ENCODE results near the gene RAB27B. TPM values are rescaled to one million over a fixed set of nuclear protein-coding genes. Genes with fewer than 3 reads are reported as not detected.

Gene RAB27B
- polyA plus RNA-seq (2013, experiment 1 of 2) = 0.67 TPM
- 0.96 TPM for polyA plus RNA-seq (2013, experiment 2 of 2)

GRCh38 chr18:54828281-54828881 lies at the start of gene RAB27B:
RAB27B (plus strand) TSS chr18:54828477; CDS start chr18:54877586, 49,109 bp downstream.
- H3K9me3 ChIP-seq (replicated peaks in 1 of 2; ENCODE audit: control insufficient read depth in 2 of 2, insufficient read depth in 1 of 2, low read depth in 1 of 2, low read length in 2 of 2) = no peaks in the 10 kb centered on the region
- no CpG with 5 or more reads among the region's 35 CpGs for WGBS, 2 donors (ENCODE audit: extremely low coverage in 2 of 2, insufficient read length in 2 of 2, insufficient replicate concordance in 1 of 2)
- H3K27me3 ChIP-seq (ENCODE audit: control insufficient read depth in 3 of 3, insufficient read depth in 3 of 3, low read depth in 1 of 3, low read length in 3 of 3) = peaks cover 0 to 24% (median 0%) of the 10 kb centered on the region in 3 experiments
- no peak within 1 kb of the TSS for H2BK120ac ChIP-seq (ENCODE audit: low read depth, low read length)
- H2AFZ ChIP-seq (ENCODE audit: low read length) = peak within 1 kb of the TSS; percentile 93
- peak within 1 kb of the TSS; percentile 40 for H3K23ac ChIP-seq (ENCODE audit: low read depth, low read length, poor library complexity)
- peak within 1 kb of the TSS; percentile 41 to 88 for H3K4me3 ChIP-seq (ENCODE audit: low read length in 2 of 2)
- no peak within 1 kb of the TSS for H2BK15ac ChIP-seq (ENCODE audit: low read length)
- peak; percentile 76 for DNase-seq (ENCODE audit: low spot score)
- H3K4ac ChIP-seq (ENCODE audit: low read length) = no peak within 1 kb of the TSS
- no peak within 1 kb of the TSS for H2AK5ac ChIP-seq (ENCODE audit: low read depth, low read length)
- H3K27ac ChIP-seq (replicated peaks; ENCODE audit: low read length) = peak within 1 kb of the TSS; percentile 52
- H3K18ac ChIP-seq (ENCODE audit: low read length) = peak within 1 kb of the TSS; percentile 99
- H3K4me1 ChIP-seq (ENCODE audit: control insufficient read depth in 2 of 2, insufficient read depth in 1 of 2, low read depth in 1 of 2, low read length in 2 of 2) = peaks cover 4 to 5% of the 10 kb centered on the region in 2 donors
- peak within 1 kb of the TSS; percentile 96 for H3K4me2 ChIP-seq (ENCODE audit: insufficient read depth, low read length, poor library complexity, severe bottlenecking)
- peak within 1 kb of the TSS; percentile 26 for H4K91ac ChIP-seq (ENCODE audit: low read depth, low read length, poor library complexity)
- peak within 1 kb of the TSS; percentile 41 for H3K14ac ChIP-seq (ENCODE audit: low read length)
- no peaks in the 10 kb centered on the region for H3K36me3 ChIP-seq (replicated peaks in 1 of 2; ENCODE audit: control insufficient read depth in 2 of 2, insufficient read depth in 2 of 2, low read length in 2 of 2)
- H2BK5ac ChIP-seq (ENCODE audit: low read length) = peak within 1 kb of the TSS; percentile 76
- H3K9ac ChIP-seq (ENCODE audit: low read depth, low read length, poor library complexity) = peak within 1 kb of the TSS; percentile 89
- no peaks in the 10 kb centered on the region for H3K79me1 ChIP-seq (ENCODE audit: low read depth, low read length)
- no peak within 1 kb of the TSS for H4K8ac ChIP-seq (ENCODE audit: low read depth, low read length)
- H2BK12ac ChIP-seq (ENCODE audit: low read length) = peak within 1 kb of the TSS; percentile 59

GRCh38 chr18:54780285-54780861 lies 47.9 kb upstream of the RAB27B start:
- Histone ChIP-seq H2AFZ (ENCODE audit: low read length) (no peak overlapping the region), H3K4ac (ENCODE audit: low read length) (no peak overlapping the region), H4K8ac (ENCODE audit: low read depth, low read length) (no peak overlapping the region), H4K91ac (ENCODE audit: low read depth, low read length, poor library complexity) (no peak overlapping the region), H3K4me2 (ENCODE audit: insufficient read depth, low read length, poor library complexity, severe bottlenecking) (no peak overlapping the region), H3K18ac (ENCODE audit: low read length) (no peak overlapping the region), H2BK12ac (ENCODE audit: low read length) (no peak overlapping the region), H3K14ac (ENCODE audit: low read length) (no peak overlapping the region), H3K79me1 (ENCODE audit: low read depth, low read length) (no peaks in the 10 kb centered on the region), H2BK5ac (ENCODE audit: low read length) (no peak overlapping the region), H3K4me3 (ENCODE audit: low read length in 2 of 2) (no peak overlapping the region), H2AK5ac (ENCODE audit: low read depth, low read length) (no peak overlapping the region), H3K4me1 (ENCODE audit: control insufficient read depth in 2 of 2, insufficient read depth in 1 of 2, low read depth in 1 of 2, low read length in 2 of 2) (peaks cover 0 to 2% of the 10 kb centered on the region in 2 donors), H3K36me3 (replicated peaks in 1 of 2; ENCODE audit: control insufficient read depth in 2 of 2, insufficient read depth in 2 of 2, low read length in 2 of 2) (no peaks in the 10 kb centered on the region), H3K27ac (replicated peaks; ENCODE audit: low read length) (no peak overlapping the region), H2BK15ac (ENCODE audit: low read length) (no peak overlapping the region), H3K9ac (ENCODE audit: low read depth, low read length, poor library complexity) (no peak overlapping the region), H3K27me3 (ENCODE audit: control insufficient read depth in 3 of 3, insufficient read depth in 3 of 3, low read depth in 1 of 3, low read length in 3 of 3) (no peaks in the 10 kb centered on the region), H2BK120ac (ENCODE audit: low read depth, low read length) (no peak overlapping the region), H3K23ac (ENCODE audit: low read depth, low read length, poor library complexity) (no peak overlapping the region), H3K9me3 (replicated peaks in 1 of 2; ENCODE audit: control insufficient read depth in 2 of 2, insufficient read depth in 1 of 2, low read depth in 1 of 2, low read length in 2 of 2) (no peaks in the 10 kb centered on the region)
- DNase-seq (ENCODE audit: low spot score) = no peak
- no CpG with 5 or more reads among the region's 11 CpGs for WGBS, 2 donors (ENCODE audit: extremely low coverage in 2 of 2, insufficient read length in 2 of 2, insufficient replicate concordance in 1 of 2)

- no peaks in the 10 kb centered on the region for H3K27me3 ChIP-seq (ENCODE audit: control insufficient read depth in 3 of 3, insufficient read depth in 3 of 3, low read depth in 1 of 3, low read length in 3 of 3)
- no peak overlapping the region for H4K91ac ChIP-seq (ENCODE audit: low read depth, low read length, poor library complexity)
- H3K4ac ChIP-seq (ENCODE audit: low read length) = no peak overlapping the region
- H2AK5ac ChIP-seq (ENCODE audit: low read depth, low read length) = no peak overlapping the region
- no peak overlapping the region for H3K27ac ChIP-seq (replicated peaks; ENCODE audit: low read length)
- H3K4me1 ChIP-seq (ENCODE audit: control insufficient read depth in 2 of 2, insufficient read depth in 1 of 2, low read depth in 1 of 2, low read length in 2 of 2) = peaks cover 0 to 2% of the 10 kb centered on the region in 2 donors
- WGBS, 2 donors (ENCODE audit: extremely low coverage in 2 of 2, insufficient read length in 2 of 2, insufficient replicate concordance in 1 of 2) = no CpG with 5 or more reads among the region's 2 CpGs
- no peak overlapping the region for H3K9ac ChIP-seq (ENCODE audit: low read depth, low read length, poor library complexity)
- H3K18ac ChIP-seq (ENCODE audit: low read length) = no peak overlapping the region
- no peak overlapping the region for H3K14ac ChIP-seq (ENCODE audit: low read length)
- H2BK120ac ChIP-seq (ENCODE audit: low read depth, low read length) = no peak overlapping the region
- H2BK5ac ChIP-seq (ENCODE audit: low read length) = no peak overlapping the region
- no peak overlapping the region for H2BK12ac ChIP-seq (ENCODE audit: low read length)
- H3K4me2 ChIP-seq (ENCODE audit: insufficient read depth, low read length, poor library complexity, severe bottlenecking) = no peak overlapping the region
- no peak overlapping the region for H3K4me3 ChIP-seq (ENCODE audit: low read length in 2 of 2)
- DNase-seq (ENCODE audit: low spot score) = no peak
- H3K36me3 ChIP-seq (replicated peaks in 1 of 2; ENCODE audit: control insufficient read depth in 2 of 2, insufficient read depth in 2 of 2, low read length in 2 of 2) = no peaks in the 10 kb centered on the region
- H2BK15ac ChIP-seq (ENCODE audit: low read length) = no peak overlapping the region
- H2AFZ ChIP-seq (ENCODE audit: low read length) = no peak overlapping the region
- no peaks in the 10 kb centered on the region for H3K9me3 ChIP-seq (replicated peaks in 1 of 2; ENCODE audit: control insufficient read depth in 2 of 2, insufficient read depth in 1 of 2, low read depth in 1 of 2, low read length in 2 of 2)
- H3K79me1 ChIP-seq (ENCODE audit: low read depth, low read length) = no peaks in the 10 kb centered on the region
- H3K23ac ChIP-seq (ENCODE audit: low read depth, low read length, poor library complexity) = no peak overlapping the region
- H4K8ac ChIP-seq (ENCODE audit: low read depth, low read length) = no peak overlapping the region
Observed at GRCh38 chr18:54780970-54781369, 47.3 kb upstream of the RAB27B start.

GRCh38 chr18:54783139-54783538 lies 45.1 kb upstream of the RAB27B start:
- H3K4me1 ChIP-seq (ENCODE audit: control insufficient read depth in 2 of 2, insufficient read depth in 1 of 2, low read depth in 1 of 2, low read length in 2 of 2) = no peaks in the 10 kb centered on the region
- H2AFZ ChIP-seq (ENCODE audit: low read length) = no peak overlapping the region
- no peak for DNase-seq (ENCODE audit: low spot score)
- H3K14ac ChIP-seq (ENCODE audit: low read length) = no peak overlapping the region
- H3K9me3 ChIP-seq (replicated peaks in 1 of 2; ENCODE audit: control insufficient read depth in 2 of 2, insufficient read depth in 1 of 2, low read depth in 1 of 2, low read length in 2 of 2) = no peaks in the 10 kb centered on the region
- H3K79me1 ChIP-seq (ENCODE audit: low read depth, low read length) = no peaks in the 10 kb centered on the region
- H3K27me3 ChIP-seq (ENCODE audit: control insufficient read depth in 3 of 3, insufficient read depth in 3 of 3, low read depth in 1 of 3, low read length in 3 of 3) = no peaks in the 10 kb centered on the region
- H2BK5ac ChIP-seq (ENCODE audit: low read length) = no peak overlapping the region
- H3K4me3 ChIP-seq (ENCODE audit: low read length in 2 of 2) = no peak overlapping the region
- no peak overlapping the region for H2BK12ac ChIP-seq (ENCODE audit: low read length)
- no peaks in the 10 kb centered on the region for H3K36me3 ChIP-seq (replicated peaks in 1 of 2; ENCODE audit: control insufficient read depth in 2 of 2, insufficient read depth in 2 of 2, low read length in 2 of 2)
- no peak overlapping the region for H3K4ac ChIP-seq (ENCODE audit: low read length)
- no peak overlapping the region for H4K91ac ChIP-seq (ENCODE audit: low read depth, low read length, poor library complexity)
- H3K27ac ChIP-seq (replicated peaks; ENCODE audit: low read length) = no peak overlapping the region
- H3K23ac ChIP-seq (ENCODE audit: low read depth, low read length, poor library complexity) = no peak overlapping the region
- no peak overlapping the region for H3K18ac ChIP-seq (ENCODE audit: low read length)
- no peak overlapping the region for H3K4me2 ChIP-seq (ENCODE audit: insufficient read depth, low read length, poor library complexity, severe bottlenecking)
- no peak overlapping the region for H4K8ac ChIP-seq (ENCODE audit: low read depth, low read length)
- H2BK15ac ChIP-seq (ENCODE audit: low read length) = no peak overlapping the region
- no CpG with 5 or more reads among the region's 1 CpG for WGBS, 2 donors (ENCODE audit: extremely low coverage in 2 of 2, insufficient read length in 2 of 2, insufficient replicate concordance in 1 of 2)
- H3K9ac ChIP-seq (ENCODE audit: low read depth, low read length, poor library complexity) = no peak overlapping the region
- no peak overlapping the region for H2AK5ac ChIP-seq (ENCODE audit: low read depth, low read length)
- no peak overlapping the region for H2BK120ac ChIP-seq (ENCODE audit: low read depth, low read length)
